ENCODE data around the gene OR52H1. TPM values are rescaled to one million over a fixed set of nuclear protein-coding genes. Genes with fewer than 3 reads are reported as not detected.

OR52H1 gene
- total RNA-seq, 1 donor from 2014 or later, result not detected

Other genes starting within 250 kb of the OR52H1 start
- gene OR51B4, start 246.6 kb downstream of the OR52H1 start, total RNA-seq, result not detected
- not detected for gene OR51B2, start 224.2 kb downstream of the OR52H1 start, total RNA-seq
- gene OR51B5, start 205.0 kb downstream of the OR52H1 start, total RNA-seq, result not detected
- gene OR51B6, start 197.0 kb downstream of the OR52H1 start, total RNA-seq, result not detected
- not detected for gene OR51M1, start 164.7 kb downstream of the OR52H1 start, total RNA-seq
- gene OR51Q1, start 126.4 kb downstream of the OR52H1 start, total RNA-seq, result not detected
- gene OR51I1, start 107.0 kb downstream of the OR52H1 start, total RNA-seq, result not detected
- not detected for gene OR51I2, start 99.2 kb downstream of the OR52H1 start, total RNA-seq
- gene OR52D1, start 59.9 kb downstream of the OR52H1 start, total RNA-seq, result not detected
- gene UBQLN3, start 38.6 kb downstream of the OR52H1 start, total RNA-seq, result not detected
- 0.17 TPM for gene UBQLNL, start 31.8 kb downstream of the OR52H1 start, total RNA-seq
- not detected for gene OR52B6, start 32.3 kb upstream of the OR52H1 start, total RNA-seq
- gene TRIM6, start 48.1 kb upstream of the OR52H1 start, total RNA-seq, result 1.5 TPM
- 1.6 TPM for gene TRIM34, start 76.5 kb upstream of the OR52H1 start, total RNA-seq
- gene TRIM5, start 136.5 kb upstream of the OR52H1 start, total RNA-seq, result 6.8 TPM
- gene TRIM22, start 141.2 kb upstream of the OR52H1 start, total RNA-seq, result 19.2 TPM
- not detected for gene OR56B1, start 187.9 kb upstream of the OR52H1 start, total RNA-seq
- gene OR52N4, start 205.7 kb upstream of the OR52H1 start, total RNA-seq, result not detected
- gene OR52N5, start 234.8 kb upstream of the OR52H1 start, total RNA-seq, result not detected
- gene OR52N1, start 242.7 kb upstream of the OR52H1 start, total RNA-seq, result not detected